HPDE6-E6E7 (cell line): ENCODE data around the gene LASP1NB.
"Not testable (repeated sequence)": the region's sequence is repeated elsewhere in the genome, so short reads cannot be mapped to it uniquely, and the experiment has no call there.

Experiments
- DNase-seq: peaks from one replicate; pipeline ENCODE4 v3.0.0; 2011; ENCODE audit warnings: missing footprints; ENCODE audit errors: extremely low spot score

Gene LASP1NB

DNA sequence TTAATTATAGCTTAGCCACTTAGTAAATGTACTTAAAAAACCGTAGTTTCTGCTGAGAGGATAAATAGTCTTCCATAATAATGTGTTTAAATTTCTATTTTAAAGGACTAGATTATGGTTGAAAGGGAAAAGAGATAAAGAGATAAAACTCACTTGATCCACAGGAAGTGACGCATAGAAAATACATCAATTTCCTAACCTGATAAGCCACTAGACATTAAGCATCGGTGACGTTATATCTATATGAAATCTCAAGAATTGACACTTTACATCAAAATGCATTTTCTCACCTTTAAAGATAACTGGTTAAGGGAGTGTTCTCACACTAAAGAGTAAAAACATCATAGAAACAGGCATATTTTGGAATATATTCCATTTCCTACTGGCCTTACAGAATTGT is 36.0 kb downstream of the LASP1NB start:
- no peak for DNase-seq

DNA sequence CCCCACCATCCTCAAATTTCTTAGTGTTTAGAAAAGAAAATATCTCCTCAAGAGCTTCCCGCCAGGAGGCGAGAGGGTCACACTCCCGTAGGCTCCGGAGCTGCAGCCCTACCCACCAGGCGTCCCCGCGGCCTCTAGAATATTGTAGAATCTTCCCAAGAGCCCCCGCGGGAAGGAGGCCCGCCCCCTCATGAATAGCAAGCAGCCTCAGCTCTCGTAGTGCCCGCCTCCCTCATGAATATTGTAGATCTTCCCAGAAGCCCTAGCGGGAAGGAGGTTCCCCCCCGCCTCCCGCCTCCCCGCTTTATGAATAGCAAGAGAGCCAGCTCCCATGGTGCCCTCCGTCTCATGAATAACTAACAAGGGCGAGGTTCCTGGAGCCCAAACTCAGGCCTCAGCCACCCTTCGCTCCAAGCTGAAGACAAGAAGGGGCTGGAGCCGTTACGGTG is 41.9 kb downstream of the LASP1NB start, which contains the start of gene FBXO47:
Gene FBXO47 (minus strand): TSS at position 114 of the 449 bp plus-strand sequence. CDS start 4,378 bp downstream, outside the sequence.
- DNase-seq, result no peak

DNA sequence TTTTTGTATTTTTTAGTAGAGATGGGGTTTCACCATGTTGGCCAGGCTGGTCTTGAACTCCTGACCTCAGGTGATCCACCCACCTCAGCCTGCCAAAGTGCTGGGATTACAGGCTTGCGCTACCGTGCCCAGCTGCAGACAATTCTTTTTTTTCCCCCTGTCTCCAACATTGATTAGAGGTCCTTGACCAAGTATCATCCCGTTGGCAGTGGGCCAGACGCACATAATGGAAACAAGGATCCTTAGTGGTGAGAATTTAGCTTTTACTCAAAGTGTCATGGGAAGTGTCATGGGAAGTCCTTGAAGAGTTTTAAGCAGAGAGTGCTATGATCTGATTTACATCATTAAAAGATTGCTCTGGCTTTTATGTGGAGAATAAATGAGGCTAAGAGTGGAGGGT is 43.9 kb downstream of the LASP1NB start:
- DNase-seq, result no peak

DNA sequence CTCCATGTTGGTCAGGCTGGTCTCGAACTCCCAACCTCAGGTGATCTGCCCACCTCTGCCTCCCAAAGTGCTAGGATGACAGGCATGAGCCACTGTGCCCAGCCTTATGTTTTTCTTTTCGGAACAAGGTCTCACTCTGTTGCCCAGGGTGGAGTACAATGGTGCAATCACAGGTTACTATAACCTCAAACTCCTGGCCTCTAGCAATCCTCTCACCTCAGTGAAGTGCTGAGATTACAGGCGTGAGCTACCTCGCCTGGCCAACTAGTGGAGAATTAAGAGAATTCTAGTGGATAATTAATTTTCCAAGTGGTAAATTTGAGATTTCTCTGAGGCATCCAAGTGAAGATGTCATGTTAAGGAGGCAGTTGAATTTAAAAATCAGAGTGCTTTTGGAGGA is 44.7 kb downstream of the LASP1NB start:
- DNase-seq, result no peak

DNA sequence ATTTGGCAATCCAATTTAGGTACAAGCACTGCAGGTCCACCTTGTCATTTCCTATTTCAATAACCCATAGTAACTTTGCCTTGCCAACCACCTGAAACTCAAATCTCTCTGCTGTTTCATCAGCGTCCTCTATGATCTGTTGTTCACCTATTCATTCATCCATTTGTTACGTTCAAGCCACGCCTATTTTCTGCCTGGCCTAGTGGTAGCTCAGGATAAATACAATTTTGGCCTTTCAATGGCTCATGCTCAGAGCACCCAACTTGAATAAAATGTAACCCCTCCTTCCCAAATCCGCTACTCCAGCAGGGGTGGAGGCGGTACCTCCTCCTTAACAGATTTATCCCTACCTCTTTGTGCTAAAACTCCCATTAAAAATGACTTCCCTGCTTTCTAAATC is 45.4 kb downstream of the LASP1NB start:
- DNase-seq, result no peak

DNA sequence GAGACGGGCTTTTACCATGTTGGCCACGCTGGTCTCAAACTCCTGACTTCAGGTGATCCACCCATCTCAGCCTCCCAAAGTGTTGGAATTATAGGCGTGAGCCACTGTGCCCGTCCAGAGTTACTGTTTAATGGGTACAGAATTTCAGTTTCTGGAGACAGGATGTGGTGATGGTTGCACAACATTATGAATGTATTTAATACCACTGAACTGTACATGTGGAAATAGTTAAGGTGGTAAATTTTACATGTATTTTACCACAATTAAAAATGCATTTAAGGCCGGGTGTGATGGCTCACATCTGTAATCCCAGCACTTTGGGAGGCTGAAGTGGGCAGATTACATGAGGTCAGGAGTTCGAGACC is 50.8 kb downstream of the LASP1NB start:
- not testable (repeated sequence) for DNase-seq

DNA sequence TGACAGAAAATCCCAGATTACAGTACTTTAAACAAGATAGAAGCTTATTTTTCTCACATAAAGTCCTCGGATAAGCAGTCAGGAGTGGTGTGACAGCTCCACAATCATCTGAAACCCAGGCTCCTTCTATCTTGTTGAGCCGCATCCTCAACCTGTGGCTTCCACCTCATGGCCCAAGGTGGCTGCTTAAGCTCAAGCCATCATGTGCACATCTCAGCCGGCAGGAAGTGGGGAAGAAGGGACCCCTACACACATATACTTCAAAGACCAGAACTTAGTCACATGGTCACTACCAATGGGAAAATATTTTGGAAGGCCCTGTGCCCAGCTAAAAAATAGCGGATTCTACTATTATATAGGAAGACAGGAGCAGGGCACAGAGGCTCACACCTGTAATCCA is 52.8 kb downstream of the LASP1NB start:
- DNase-seq, result no peak
